Measurements from ENCODE around the gene MYZAP.

- TF ChIP-seq, protein P1, sequence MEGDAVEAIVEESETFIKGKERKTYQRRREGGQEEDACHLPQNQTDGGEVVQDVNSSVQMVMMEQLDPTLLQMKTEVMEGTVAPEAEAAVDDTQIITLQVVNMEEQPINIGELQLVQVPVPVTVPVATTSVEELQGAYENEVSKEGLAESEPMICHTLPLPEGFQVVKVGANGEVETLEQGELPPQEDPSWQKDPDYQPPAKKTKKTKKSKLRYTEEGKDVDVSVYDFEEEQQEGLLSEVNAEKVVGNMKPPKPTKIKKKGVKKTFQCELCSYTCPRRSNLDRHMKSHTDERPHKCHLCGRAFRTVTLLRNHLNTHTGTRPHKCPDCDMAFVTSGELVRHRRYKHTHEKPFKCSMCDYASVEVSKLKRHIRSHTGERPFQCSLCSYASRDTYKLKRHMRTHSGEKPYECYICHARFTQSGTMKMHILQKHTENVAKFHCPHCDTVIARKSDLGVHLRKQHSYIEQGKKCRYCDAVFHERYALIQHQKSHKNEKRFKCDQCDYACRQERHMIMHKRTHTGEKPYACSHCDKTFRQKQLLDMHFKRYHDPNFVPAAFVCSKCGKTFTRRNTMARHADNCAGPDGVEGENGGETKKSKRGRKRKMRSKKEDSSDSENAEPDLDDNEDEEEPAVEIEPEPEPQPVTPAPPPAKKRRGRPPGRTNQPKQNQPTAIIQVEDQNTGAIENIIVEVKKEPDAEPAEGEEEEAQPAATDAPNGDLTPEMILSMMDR (conservative IDR thresholded peaks at IDR 0.05; ENCODE audit: low read depth, low read length) = no peak
- no peak for TF ChIP-seq SMC3 (IDR thresholded peaks at IDR 0.05; ENCODE audit: low read depth, low read length)
- no peak for TF ChIP-seq CEBPB (IDR thresholded peaks at IDR 0.05; ENCODE audit: low read depth, low read length)
- TF ChIP-seq MAFK (IDR thresholded peaks at IDR 0.05; ENCODE audit: low read depth, low read length) = no peak
- TF ChIP-seq POLR2A (IDR thresholded peaks at IDR 0.05; ENCODE audit: low read depth, low read length) = no peak
- TF ChIP-seq BHLHE40 (IDR thresholded peaks at IDR 0.05; ENCODE audit: low read depth, low read length) = no peak
- TF ChIP-seq CHD1 (IDR thresholded peaks at IDR 0.05; ENCODE audit: low read depth, low read length) = no peak
- TF ChIP-seq RAD21 (IDR thresholded peaks at IDR 0.05; ENCODE audit: low read length) = no peak
Observed at GRCh38 chr15:57703387-57703786, 111.7 kb downstream of the MYZAP start.
